GM12891 (cell line): ENCODE measurements around the gene FGF14.

Source experiments
- PAX5 ChIP-seq: IDR thresholded peaks from 2 replicates; pipeline ENCODE4 v1.6.1; 2011; ENCODE audit warnings: low read length, moderate library complexity, mild to moderate bottlenecking; ENCODE audit not compliant: insufficient read depth, severe bottlenecking
- POLR2A ChIP-seq: IDR thresholded peaks from 2 replicates; pipeline ENCODE4 v1.6.1; 2011; ENCODE audit warnings: low read depth, low read length, control low read depth
- POLR2AphosphoS5 ChIP-seq: IDR thresholded peaks from 2 replicates; pipeline ENCODE4 v1.6.1; 2011; ENCODE audit warnings: low read depth, low read length, control low read depth
- POU2F2 ChIP-seq: IDR thresholded peaks from 2 replicates; pipeline ENCODE4 v1.6.1; 2011; ENCODE audit warnings: low read depth, mild to moderate bottlenecking, control low read depth, low read length, moderate library complexity
- SPI1 ChIP-seq: IDR thresholded peaks from 2 replicates; pipeline ENCODE4 v1.6.1; 2011; ENCODE audit warnings: low read depth, low read length, control low read depth
- TAF1 ChIP-seq: IDR thresholded peaks from 2 replicates; pipeline ENCODE4 v1.6.1; 2011; ENCODE audit warnings: low read depth, low read length, control low read depth

GRCh38 chr13:101985321-101985720 lies 416.5 kb downstream of the FGF14 start:
- TF ChIP-seq POLR2A (no peak), TAF1 (no peak), POLR2AphosphoS5 (no peak), SPI1 (no peak), POU2F2 (no peak), PAX5 (no peak)
